IMR-90 (cell line): ENCODE results near the gene NEDD4L. TPM values are rescaled to one million over a fixed set of nuclear protein-coding genes. Genes with fewer than 3 reads are reported as not detected.

Experiments used
- ATAC-seq: fragments of 200-7000 bp; cut with Tn5 transposase; 2 replicates; pipeline ENCODE4 v1.9.1; 2020; ENCODE audit warnings: low read depth, mild to moderate bottlenecking, moderate library complexity
- BruUV-seq: library from RNA; stranded (reverse); fragments of 400-500 nt; replicated peaks from 2 replicates; lab custom pipeline; 2021; lab: Mats Ljungman, UMichigan
- CTCF ChIA-PET: fragments of 300-600 bp; formaldehyde crosslinking; extraction: SDS; loops from one replicate; lab custom pipeline; 2021; ENCODE audit warnings: antibody characterized with exemption; lab: Yijun Ruan, JAX
- POLR2A ChIA-PET: fragments of 300-600 bp; sonication (Branson Sonifier 250); formaldehyde crosslinking; loops from one replicate; lab custom pipeline; 2022; ENCODE audit warnings: antibody characterized with exemption; ENCODE audit not compliant: unreplicated experiment; lab: Charles Lee
- DNase-seq: peaks from one replicate; pipeline ENCODE4 v3.0.0; 2013
- H2AFZ ChIP-seq: replicated peaks from 2 replicates; pipeline ENCODE3; 2013; ENCODE audit warnings: low read length, mild to moderate bottlenecking; ENCODE audit not compliant: poor library complexity
- H2AK5ac ChIP-seq: 2 replicates; pipeline ENCODE4 v1.6.1; 2013; ENCODE audit warnings: low read depth, low read length, inconsistent platforms
- H2AK9ac ChIP-seq: replicated peaks from 2 replicates; pipeline ENCODE3; 2013; ENCODE audit warnings: mild to moderate bottlenecking, low read depth, low read length, moderate library complexity; ENCODE audit not compliant: poor library complexity
- H2BK120ac ChIP-seq: 2 replicates; pipeline ENCODE4 v1.6.1; 2013; ENCODE audit warnings: low read depth, low read length, inconsistent platforms
- H2BK15ac ChIP-seq: 3 replicates; pipeline ENCODE4 v1.6.1; 2013; ENCODE audit warnings: low read depth, low read length, inconsistent platforms
- H2BK20ac ChIP-seq: 2 replicates; pipeline ENCODE4 v1.6.1; 2013; ENCODE audit warnings: low read depth, mild to moderate bottlenecking, inconsistent platforms, low read length, moderate library complexity
- H2BK5ac ChIP-seq: 2 replicates; pipeline ENCODE4 v1.6.1; 2013; ENCODE audit warnings: mild to moderate bottlenecking, low read depth, low read length, inconsistent platforms; ENCODE audit not compliant: poor library complexity, severe bottlenecking
- H3K14ac ChIP-seq: replicated peaks from 2 replicates; pipeline ENCODE4 v1.6.1; 2013; ENCODE audit warnings: low read depth, low read length, inconsistent platforms
- H3K18ac ChIP-seq: 2 replicates; pipeline ENCODE4 v1.6.1; 2013; ENCODE audit warnings: low read depth, low read length, control low read depth
- H3K23ac ChIP-seq: 2 replicates; pipeline ENCODE4 v1.6.1; 2013; ENCODE audit warnings: low read depth, low read length, inconsistent platforms
- H3K27ac ChIP-seq: 2 replicates; pipeline ENCODE4 v1.5.1; 2013; ENCODE audit warnings: mild to moderate bottlenecking, control low read depth, low read length; ENCODE audit not compliant: insufficient read depth
- H3K27me3 ChIP-seq: 2 replicates; pipeline ENCODE4 v1.6.1; 2013; ENCODE audit warnings: low read length; ENCODE audit not compliant: control insufficient read depth, insufficient read depth
- H3K36me3 ChIP-seq: 2 replicates; pipeline ENCODE4 v1.6.1; 2013; ENCODE audit warnings: low read length, mixed read lengths; ENCODE audit not compliant: control insufficient read depth, insufficient read depth
- H3K4ac ChIP-seq: 2 replicates; pipeline ENCODE4 v1.6.1; 2013; ENCODE audit warnings: low read depth, low read length, inconsistent platforms
- H3K4me1 ChIP-seq: 2 replicates; pipeline ENCODE4 v1.6.1; 2013; ENCODE audit warnings: low read length, mixed read lengths; ENCODE audit not compliant: control insufficient read depth, insufficient read depth
- H3K4me2 ChIP-seq: 2 replicates; pipeline ENCODE4 v1.6.1; 2013; ENCODE audit warnings: low read depth, mild to moderate bottlenecking, control low read depth, low read length, moderate library complexity
- H3K4me3 ChIP-seq: 2 replicates; pipeline ENCODE4 v1.5.1; 2013; ENCODE audit warnings: low read depth, mild to moderate bottlenecking, control low read depth, low read length, moderate library complexity; ENCODE audit not compliant: insufficient read depth
- H3K56ac ChIP-seq: 2 replicates; pipeline ENCODE4 v1.6.1; 2013; ENCODE audit warnings: low read length, inconsistent platforms; ENCODE audit not compliant: insufficient read depth; ENCODE audit errors: extremely low read depth
- H3K79me1 ChIP-seq, 2 experiments: 2 replicates each; pipeline ENCODE4 v1.6.1; 2013; ENCODE audit warnings: low read length in 2 of 2, inconsistent platforms in 1 of 2, low read depth in 1 of 2
- H3K9ac ChIP-seq: 2 replicates; pipeline ENCODE4 v1.6.1; 2013; ENCODE audit warnings: low read depth, low read length, control low read depth
- H3K9me1 ChIP-seq: 2 replicates; pipeline ENCODE4 v1.6.1; 2013; ENCODE audit warnings: low read length, inconsistent platforms; ENCODE audit not compliant: insufficient read depth
- H3K9me3 ChIP-seq: 2 replicates; pipeline ENCODE4 v1.6.1; 2013; ENCODE audit warnings: low read length; ENCODE audit not compliant: control insufficient read depth, insufficient read depth
- H4K20me1 ChIP-seq: 2 replicates; pipeline ENCODE4 v1.6.1; 2013; ENCODE audit warnings: low read length, inconsistent platforms; ENCODE audit not compliant: insufficient read depth
- H4K5ac ChIP-seq: 2 replicates; pipeline ENCODE4 v1.6.1; 2013; ENCODE audit warnings: mild to moderate bottlenecking, low read depth, low read length, control low read depth
- H4K8ac ChIP-seq, 2 experiments: 2 replicates each; pipeline ENCODE4 v1.6.1; 2013; ENCODE audit warnings: low read depth in 2 of 2, low read length in 2 of 2, control low read depth in 1 of 2, inconsistent platforms in 1 of 2
- H4K91ac ChIP-seq: 2 replicates; pipeline ENCODE4 v1.6.1; 2013; ENCODE audit warnings: low read depth, low read length, inconsistent platforms; ENCODE audit not compliant: insufficient read depth
- CEBPB ChIP-seq: IDR thresholded peaks from 2 replicates; pipeline ENCODE4 v1.6.1; 2012; ENCODE audit warnings: low read depth, low read length, improper control_type of control experiment
- CTCF ChIP-seq: conservative IDR thresholded peaks from 2 replicates; pipeline ENCODE4 v1.5.1; 2012; ENCODE audit warnings: mild to moderate bottlenecking, low read depth, low read length, improper control_type of control experiment
- POLR2A ChIP-seq: IDR thresholded peaks from 2 replicates; pipeline ENCODE4 v1.6.1; 2012; ENCODE audit warnings: mild to moderate bottlenecking, low read depth, low read length
- RAD21 ChIP-seq: IDR thresholded peaks from 2 replicates; pipeline ENCODE4 v1.6.1; 2012; ENCODE audit warnings: low read length, improper control_type of control experiment
- RCOR1 ChIP-seq: IDR thresholded peaks from 2 replicates; pipeline ENCODE4 v1.6.1; 2012; ENCODE audit warnings: mild to moderate bottlenecking, low read length, improper control_type of control experiment; ENCODE audit not compliant: insufficient replicate concordance
- USF2 ChIP-seq: fragments of 150-350 bp; IDR thresholded peaks from 2 replicates; pipeline ENCODE4 v1.6.1; 2017; ENCODE audit warnings: mild to moderate bottlenecking, antibody characterized with exemption, low read length, low read depth
- WGBS, 2 experiments: methylation state at CpG; one replicate each; pipeline versions ENCODE4 v1.1.5 to v1.1.7; 2013; ENCODE audit warnings: missing lambda C conversion rate in 2 of 2; ENCODE audit not compliant: insufficient read length in 1 of 2; ENCODE audit errors: extremely low coverage in 2 of 2; 5-methylcytosine and 5-hydroxymethylcytosine counted together
- dilution Hi-C: fragments of 300-500 bp; cut with HindIII; formaldehyde crosslinking; loops from one replicate; pipeline ENCODE4 v1.14.3; 2018; ENCODE audit warnings: low sequenced_read_pairs; ENCODE audit not compliant: unreplicated experiment
- in situ Hi-C: fragments of 300-500 bp; cut with MboI; formaldehyde crosslinking; loops from 3 replicates; pipeline ENCODE4 v1.14.3; 2019; ENCODE audit warnings: low sequenced_read_pairs, inconsistent platforms, mixed read lengths
- intact Hi-C: fragments of 100-400 bp; cut with micrococcal nuclease; formaldehyde crosslinking; loops from 2 replicates; pipeline ENCODE4 v1.10.0; 2022
- polyA plus RNA-seq, 3 experiments: library from polyadenylated mRNA; depleted of rRNA; stranded (reverse); fragments of >200 nt; gene quantifications; 2 replicates each; pipeline ENCODE4 v1.2.3, GENCODE V29; 2012; ENCODE audit warnings: low replicate concordance in 1 of 3
- total RNA-seq: library from RNA; depleted of rRNA; stranded (reverse); fragments of >200 nt; gene quantifications from 2 replicates; pipeline ENCODE4 v1.2.3, GENCODE V29; 2012

Gene NEDD4L
- total and polyA plus RNA-seq, 2 of the 4 experiments (the other 2 are of a cell fraction), result 10.0 to 10.9 TPM

DNA sequence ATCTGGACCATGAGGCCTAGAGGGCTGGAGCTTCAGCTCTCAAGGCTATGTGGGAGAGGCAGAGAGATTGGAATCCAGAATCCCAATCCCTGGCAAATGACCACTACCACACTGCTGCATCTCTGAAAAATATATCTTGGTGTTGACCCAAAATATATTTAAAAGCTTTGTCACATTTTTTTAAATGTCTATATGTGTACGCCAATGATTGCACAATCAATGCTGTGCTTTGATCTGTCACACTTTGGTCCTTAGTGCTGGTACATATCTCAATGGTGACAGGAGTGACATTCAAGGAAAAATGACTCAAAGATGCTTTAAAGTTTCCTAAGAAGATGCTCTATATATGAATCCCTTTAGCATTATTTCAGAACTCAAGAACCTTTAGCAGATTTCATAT, 31.7 kb upstream of the NEDD4L start:
- Histone ChIP-seq H4K8ac (no peak overlapping the region), H3K14ac (no peak overlapping the region), H2AFZ (no peak overlapping the region), H4K91ac (no peak overlapping the region), H2BK120ac (no peak overlapping the region), H3K9me1 (no peaks in the 10 kb centered on the region), H2BK5ac (no peak overlapping the region), H3K27me3 (no peaks in the 10 kb centered on the region; the same call in none of the 2 replicates), H2AK5ac (no peak overlapping the region), H4K20me1 (no peaks in the 10 kb centered on the region), H4K5ac (no peak overlapping the region), H3K18ac (no peak overlapping the region), H2BK20ac (no peak overlapping the region), H3K27ac (no peak overlapping the region), H3K56ac (no peak overlapping the region), H3K79me1 (no peaks in the 10 kb centered on the region), H3K23ac (no peak overlapping the region), H3K36me3 (no peaks in the 10 kb centered on the region), H3K4me1 (no peaks in the 10 kb centered on the region; the same call in 1 of the 2 replicates), H3K4ac (no peak overlapping the region), H3K9ac (no peak overlapping the region), H3K4me2 (no peak overlapping the region), H2AK9ac (no peak overlapping the region), H3K9me3 (peaks cover 3% of the 10 kb centered on the region), H2BK15ac (no peak overlapping the region), H3K4me3 (no peak overlapping the region)
- ATAC-seq, result no peak
- ChIA-PET POLR2A (no interaction called here), CTCF (no interaction called here)
- WGBS, 2 experiments, result no CpG with 5 or more reads among the region's 1 CpG
- BruUV-seq, result no TSS peak
- in situ Hi-C loops (no loop called here), dilution Hi-C loops (no loop called here), intact Hi-C loops (no loop called here)
- peak; percentile 87 for TF ChIP-seq CEBPB
- TF ChIP-seq RAD21, result no peak
- no peak for TF ChIP-seq RCOR1
- no peak for TF ChIP-seq POLR2A
- TF ChIP-seq CTCF, result no peak
- TF ChIP-seq USF2, result no peak
- DNase-seq, result no peak
